Measurements from ENCODE around the gene UNG.
"Not testable (repeated sequence)": the region's sequence is repeated elsewhere in the genome, so short reads cannot be mapped to it uniquely, and the experiment has no call there.

DNA sequence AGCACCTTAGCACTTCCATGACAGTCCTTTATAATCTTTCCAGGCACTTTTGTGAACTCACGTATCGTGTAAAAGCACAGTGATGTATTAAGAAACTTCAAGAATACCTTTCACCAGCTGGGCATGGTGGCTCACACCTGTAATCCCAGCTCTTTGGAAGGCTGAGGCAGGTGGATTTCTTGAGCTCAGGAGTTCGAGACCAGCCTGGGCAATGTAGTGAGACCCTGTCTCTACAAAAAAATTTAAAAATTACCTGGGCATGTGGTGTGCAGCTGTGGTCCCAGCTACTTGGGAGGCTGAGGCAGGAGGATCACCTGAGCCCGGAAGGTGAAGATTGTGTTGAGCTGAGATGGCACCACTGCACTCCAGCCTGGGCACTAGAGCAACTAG is 43.3 kb upstream of the UNG start:
- TF ChIP-seq, protein P1, sequence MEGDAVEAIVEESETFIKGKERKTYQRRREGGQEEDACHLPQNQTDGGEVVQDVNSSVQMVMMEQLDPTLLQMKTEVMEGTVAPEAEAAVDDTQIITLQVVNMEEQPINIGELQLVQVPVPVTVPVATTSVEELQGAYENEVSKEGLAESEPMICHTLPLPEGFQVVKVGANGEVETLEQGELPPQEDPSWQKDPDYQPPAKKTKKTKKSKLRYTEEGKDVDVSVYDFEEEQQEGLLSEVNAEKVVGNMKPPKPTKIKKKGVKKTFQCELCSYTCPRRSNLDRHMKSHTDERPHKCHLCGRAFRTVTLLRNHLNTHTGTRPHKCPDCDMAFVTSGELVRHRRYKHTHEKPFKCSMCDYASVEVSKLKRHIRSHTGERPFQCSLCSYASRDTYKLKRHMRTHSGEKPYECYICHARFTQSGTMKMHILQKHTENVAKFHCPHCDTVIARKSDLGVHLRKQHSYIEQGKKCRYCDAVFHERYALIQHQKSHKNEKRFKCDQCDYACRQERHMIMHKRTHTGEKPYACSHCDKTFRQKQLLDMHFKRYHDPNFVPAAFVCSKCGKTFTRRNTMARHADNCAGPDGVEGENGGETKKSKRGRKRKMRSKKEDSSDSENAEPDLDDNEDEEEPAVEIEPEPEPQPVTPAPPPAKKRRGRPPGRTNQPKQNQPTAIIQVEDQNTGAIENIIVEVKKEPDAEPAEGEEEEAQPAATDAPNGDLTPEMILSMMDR (IDR thresholded peaks at IDR 0.05) = not testable (repeated sequence)
- not testable (repeated sequence) for TF ChIP-seq POLR2A (IDR thresholded peaks at IDR 0.05)
